Stimulated activated CD8-positive, alpha-beta memory T cell treated with anti-CD3 and anti-CD28 coated beads, Interleukin-7, amount 100 ng/mL, for 48 hours (primary cell): ENCODE results near the gene VAPB.
"Not testable (repeated sequence)": the region's sequence is repeated elsewhere in the genome, so short reads cannot be mapped to it uniquely, and the experiment has no call there.

Source experiments
- DNase-seq, 2 donors: peaks; one replicate each; pipeline ENCODE4 v3.0.0-alpha.2; 2020; ENCODE audit warnings: low read depth in 1 of 2; ENCODE audit errors: extremely low read depth in 1 of 2

Gene VAPB

GRCh38 chr20:58406422-58407001 lies 17.5 kb downstream of the VAPB start:
- DNase-seq = no peak

GRCh38 chr20:58407201-58407873 lies 18.3 kb downstream of the VAPB start:
- DNase-seq = no peak

- peak in 1 of 2 donors; percentile 4 for DNase-seq
Observed at GRCh38 chr20:58407966-58408557, 19.0 kb downstream of the VAPB start.

GRCh38 chr20:58408603-58409246 lies 19.7 kb downstream of the VAPB start:
- DNase-seq = no peak

- DNase-seq = not testable (repeated sequence)
Observed at GRCh38 chr20:58414216-58414615, 25.2 kb downstream of the VAPB start.

GRCh38 chr20:58414786-58415185 lies 25.8 kb downstream of the VAPB start:
- not testable (repeated sequence) for DNase-seq

- no peak for DNase-seq
Observed at GRCh38 chr20:58416057-58416456, 27.0 kb downstream of the VAPB start.

GRCh38 chr20:58416835-58417234 lies 27.8 kb downstream of the VAPB start:
- DNase-seq = no peak

- DNase-seq = no peak
Observed at GRCh38 chr20:58417438-58417837, 28.4 kb downstream of the VAPB start.

GRCh38 chr20:58418949-58419748 lies 30.1 kb downstream of the VAPB start:
- DNase-seq = no peak

GRCh38 chr20:58420798-58421496 lies 31.9 kb downstream of the VAPB start:
- DNase-seq = no peak

GRCh38 chr20:58421497-58421850 lies 32.4 kb downstream of the VAPB start:
- DNase-seq = no peak

- DNase-seq = no peak
Observed at GRCh38 chr20:58424218-58424969, 35.4 kb downstream of the VAPB start.

- not testable (repeated sequence) for DNase-seq
Observed at GRCh38 chr20:58427571-58427970, 38.5 kb downstream of the VAPB start.

- no peak for DNase-seq
Observed at GRCh38 chr20:58428364-58428763, 39.3 kb downstream of the VAPB start.

- no peak for DNase-seq
Observed at GRCh38 chr20:58429303-58429702, 40.3 kb downstream of the VAPB start.

GRCh38 chr20:58431134-58431533 lies 42.1 kb downstream of the VAPB start:
- DNase-seq = no peak

- no peak for DNase-seq
Observed at GRCh38 chr20:58432186-58432954, 43.3 kb downstream of the VAPB start.

GRCh38 chr20:58433029-58433647 lies 44.1 kb downstream of the VAPB start:
- no peak for DNase-seq
